ENCODE measurements around the gene IFT88.

Gene IFT88

GRCh38 chr13:20714161-20714560 is 147.2 kb downstream of the IFT88 start:
- no peak for DNase-seq (ENCODE audit: low read depth in 2 of 2, low spot score in 1 of 2)

GRCh38 chr13:20714563-20715329 is 147.8 kb downstream of the IFT88 start:
- no peak for DNase-seq (ENCODE audit: low read depth in 2 of 2, low spot score in 1 of 2)

GRCh38 chr13:20715330-20715712 is 148.4 kb downstream of the IFT88 start:
- DNase-seq (ENCODE audit: low read depth in 2 of 2, low spot score in 1 of 2): no peak

- no peak for DNase-seq (ENCODE audit: low read depth in 2 of 2, low spot score in 1 of 2)
Measured at GRCh38 chr13:20716951-20717350, 150.0 kb downstream of the IFT88 start.

- no peak for DNase-seq (ENCODE audit: low read depth in 2 of 2, low spot score in 1 of 2)
Measured at GRCh38 chr13:20717581-20718542, 150.9 kb downstream of the IFT88 start.

- DNase-seq (ENCODE audit: low read depth in 2 of 2, low spot score in 1 of 2): no peak
Measured at GRCh38 chr13:20718958-20719566, 152.1 kb downstream of the IFT88 start.

GRCh38 chr13:20719783-20720182 is 152.8 kb downstream of the IFT88 start:
- DNase-seq (ENCODE audit: low read depth in 2 of 2, low spot score in 1 of 2): no peak

- no peak for DNase-seq (ENCODE audit: low read depth in 2 of 2, low spot score in 1 of 2)
Measured at GRCh38 chr13:20720499-20720898, 153.5 kb downstream of the IFT88 start.

- DNase-seq (ENCODE audit: low read depth in 2 of 2, low spot score in 1 of 2): no peak
Measured at GRCh38 chr13:20721058-20721453, 154.1 kb downstream of the IFT88 start.

GRCh38 chr13:20721454-20722357 is 154.7 kb downstream of the IFT88 start:
- no peak for DNase-seq (ENCODE audit: low read depth in 2 of 2, low spot score in 1 of 2)

- no peak for DNase-seq (ENCODE audit: low read depth in 2 of 2, low spot score in 1 of 2)
Measured at GRCh38 chr13:20727856-20728255, 160.9 kb downstream of the IFT88 start.

GRCh38 chr13:20728579-20729311 is 161.8 kb downstream of the IFT88 start:
- DNase-seq (ENCODE audit: low read depth in 2 of 2, low spot score in 1 of 2): no peak

- DNase-seq (ENCODE audit: low read depth in 2 of 2, low spot score in 1 of 2): no peak
Measured at GRCh38 chr13:20729633-20730585, 163.0 kb downstream of the IFT88 start.

GRCh38 chr13:20738616-20739015 is 171.7 kb downstream of the IFT88 start:
- no peak for DNase-seq (ENCODE audit: low read depth in 2 of 2, low spot score in 1 of 2)

- DNase-seq (ENCODE audit: low read depth in 2 of 2, low spot score in 1 of 2): no peak
Measured at GRCh38 chr13:20740021-20740420, 173.1 kb downstream of the IFT88 start.

Data from stimulated activated CD8-positive, alpha-beta memory T cell treated with anti-CD3 and anti-CD28 coated beads, Interleukin-4, amount 100 ng/mL, for 1 hour (primary cell).